H1 (cell line): Measurements from ENCODE around the gene CD4. TPM values are rescaled to one million over a fixed set of nuclear protein-coding genes. Genes with fewer than 3 reads are reported as not detected.

Experiments
- CTCF ChIA-PET: fragments of 300-600 bp; sonication (Branson Sonifier 250); formaldehyde crosslinking; loops from one replicate; lab custom pipeline; 2021; ENCODE audit not compliant: partially characterized antibody; lab: Charles Lee
- POLR2A ChIA-PET: fragments of 300-600 bp; sonication (Branson Sonifier 250); formaldehyde crosslinking; loops from one replicate; lab custom pipeline; 2021; ENCODE audit warnings: inconsistent platforms; ENCODE audit not compliant: partially characterized antibody; lab: Charles Lee
- DNase-seq, 2 experiments: peaks; one replicate each; pipeline versions ENCODE4 v3.0.0 to v3.0.0-alpha.2; 2010 to 2022; ENCODE audit warnings: low spot score in 2 of 2, low read depth in 1 of 2, mixed read lengths in 1 of 2
- FAIRE-seq: peaks from 2 replicates; lab custom pipeline; 2011; peaks lifted over from hg19 to GRCh38; lab: Jason Lieb, UNC
- H2AFZ ChIP-seq: 2 replicates; pipeline ENCODE4 v1.8.1; 2012; ENCODE audit warnings: low read length, inconsistent platforms
- H2AK5ac ChIP-seq: 2 replicates; pipeline ENCODE4 v1.6.1; 2013; ENCODE audit warnings: low read depth, low read length
- H2BK120ac ChIP-seq: replicated peaks from 2 replicates; pipeline ENCODE3; 2013; ENCODE audit warnings: low read depth, low read length, inconsistent platforms
- H2BK12ac ChIP-seq: 2 replicates; pipeline ENCODE4 v1.6.1; 2013; ENCODE audit warnings: low read depth, low read length
- H2BK15ac ChIP-seq: 2 replicates; pipeline ENCODE4 v1.6.1; 2013; ENCODE audit warnings: low read length
- H2BK20ac ChIP-seq: 2 replicates; pipeline ENCODE4 v1.6.1; 2013; ENCODE audit warnings: low read length
- H2BK5ac ChIP-seq: 2 replicates; pipeline ENCODE4 v1.6.1; 2013; ENCODE audit warnings: low read depth, low read length
- H3K14ac ChIP-seq: 2 replicates; pipeline ENCODE4 v1.6.1; 2013; ENCODE audit warnings: inconsistent platforms; ENCODE audit not compliant: insufficient read length
- H3K18ac ChIP-seq: 2 replicates; pipeline ENCODE4 v1.6.1; 2013; ENCODE audit warnings: low read length; ENCODE audit errors: extremely low read depth
- H3K23ac ChIP-seq: 2 replicates; pipeline ENCODE4 v1.6.1; 2013; ENCODE audit warnings: inconsistent platforms; ENCODE audit not compliant: insufficient read length
- H3K23me2 ChIP-seq: 2 replicates; pipeline ENCODE4 v1.6.1; 2013; ENCODE audit warnings: low read depth, low read length
- H3K27ac ChIP-seq: 2 replicates; pipeline ENCODE4 v1.6.1; 2011; ENCODE audit warnings: low read depth, low read length, inconsistent platforms
- H3K27me3 ChIP-seq, 4 experiments: replicated peaks in 1 of 4; 1 replicate in 1 of 4; 2 replicates in 3 of 4; pipeline versions ENCODE4 v1.6.1 to v1.8.1; 2011 to 2013; ENCODE audit warnings: low read length in 3 of 4, mild to moderate bottlenecking in 3 of 4, inconsistent platforms in 2 of 4, mixed read lengths in 2 of 4, moderate library complexity in 1 of 4; ENCODE audit not compliant: control insufficient read depth in 3 of 4, insufficient read depth in 3 of 4; ENCODE audit errors: extremely low read depth in 1 of 4
- H3K36me3 ChIP-seq, 4 experiments: 2 replicates each; pipeline versions ENCODE4 v1.6.1 to v1.8.1; 2011 to 2013; ENCODE audit warnings: mild to moderate bottlenecking in 4 of 4, low read length in 3 of 4, moderate library complexity in 2 of 4, control low read depth in 1 of 4, inconsistent platforms in 1 of 4; ENCODE audit not compliant: insufficient read depth in 4 of 4, control insufficient read depth in 2 of 4
- H3K4ac ChIP-seq: replicated peaks from 2 replicates; pipeline ENCODE3; 2013; ENCODE audit warnings: low read length, low read depth, mixed read lengths, inconsistent platforms; ENCODE audit not compliant: insufficient read length
- H3K4me1 ChIP-seq, 4 experiments: replicated peaks in 1 of 4; 1 replicate in 1 of 4; 2 replicates in 3 of 4; pipeline versions ENCODE4 v1.6.1 to v1.8.1; 2011 to 2013; ENCODE audit warnings: low read length in 3 of 4, inconsistent platforms in 2 of 4, mixed read lengths in 1 of 4; ENCODE audit not compliant: insufficient read depth in 4 of 4, control insufficient read depth in 3 of 4
- H3K4me2 ChIP-seq, 2 experiments: 2 replicates each; pipeline versions ENCODE4 v1.6.1 to v1.8.1; 2011 to 2013; ENCODE audit warnings: low read depth in 2 of 2, low read length in 2 of 2, control low read depth in 1 of 2, inconsistent platforms in 1 of 2, mild to moderate bottlenecking in 1 of 2; ENCODE audit not compliant: insufficient read depth in 1 of 2
- H3K4me3 ChIP-seq, 4 experiments: fragments of 200-600, 300-600 bp in 1 of 4; sonication (generic), shearing (Covaris generic), sonication (Bioruptor Twin) in 1 of 4; 2 replicates each; pipeline versions ENCODE4 v1.5.1 to v1.8.1; 2011 to 2016; ENCODE audit warnings: low read length in 4 of 4, low read depth in 3 of 4, control low read depth in 2 of 4, inconsistent platforms in 2 of 4, mild to moderate bottlenecking in 2 of 4, mixed read lengths in 1 of 4, moderate library complexity in 1 of 4; ENCODE audit not compliant: insufficient read depth in 2 of 4; ENCODE audit errors: extremely low read depth in 1 of 4
- H3K56ac ChIP-seq: replicated peaks from 2 replicates; pipeline ENCODE3; 2013; ENCODE audit warnings: low read depth, mild to moderate bottlenecking, mixed read lengths, low read length, inconsistent platforms; ENCODE audit not compliant: insufficient read length
- H3K79me1 ChIP-seq: 2 replicates; pipeline ENCODE4 v1.6.1; 2013; ENCODE audit warnings: low read depth, low read length, control low read depth
- H3K79me2 ChIP-seq, 2 experiments: 2 replicates each; pipeline versions ENCODE4 v1.6.1 to v1.8.1; 2012 to 2013; ENCODE audit warnings: low read length in 2 of 2, mild to moderate bottlenecking in 2 of 2, inconsistent platforms in 1 of 2; ENCODE audit not compliant: insufficient read depth in 2 of 2, control insufficient read depth in 1 of 2
- H3K9ac ChIP-seq, 4 experiments: replicated peaks in 1 of 4; 1 replicate in 1 of 4; 2 replicates in 3 of 4; pipeline versions ENCODE4 v1.6.1 to v1.8.1; 2011 to 2013; ENCODE audit warnings: low read depth in 3 of 4, low read length in 3 of 4, control low read depth in 2 of 4, mild to moderate bottlenecking in 2 of 4, moderate library complexity in 2 of 4, inconsistent platforms in 1 of 4; ENCODE audit errors: extremely low read depth in 1 of 4
- H3K9me3 ChIP-seq, 2 experiments: 2 replicates each; pipeline versions ENCODE4 v1.6.1 to v1.8.1; 2012 to 2013; ENCODE audit warnings: mild to moderate bottlenecking in 2 of 2, moderate library complexity in 2 of 2, control low read depth in 1 of 2, inconsistent platforms in 1 of 2, low read depth in 1 of 2, low read length in 1 of 2, mixed read lengths in 1 of 2; ENCODE audit not compliant: insufficient read depth in 2 of 2
- H4K20me1 ChIP-seq, 2 experiments: replicated peaks in 1 of 2; 2 replicates each; pipeline versions ENCODE3 to v1.8.1; 2011 to 2013; ENCODE audit warnings: inconsistent platforms in 2 of 2, low read length in 2 of 2, mild to moderate bottlenecking in 1 of 2; ENCODE audit not compliant: insufficient read depth in 2 of 2, control insufficient read depth in 1 of 2
- H4K5ac ChIP-seq: 2 replicates; pipeline ENCODE4 v1.6.1; 2013; ENCODE audit warnings: low read length, low read depth, mixed read lengths, inconsistent platforms; ENCODE audit not compliant: insufficient read length
- H4K8ac ChIP-seq: 2 replicates; pipeline ENCODE4 v1.8.0; 2013; ENCODE audit warnings: mild to moderate bottlenecking, moderate library complexity, low read length, inconsistent platforms; ENCODE audit not compliant: insufficient read depth; ENCODE audit errors: extremely low read depth
- H4K91ac ChIP-seq: replicated peaks from 2 replicates; pipeline ENCODE3; 2013; ENCODE audit warnings: low read length, mixed read lengths, inconsistent platforms; ENCODE audit not compliant: insufficient read length
- BCL11A ChIP-seq, 2 experiments: IDR thresholded peaks; one replicate each; pipeline ENCODE4 v1.6.1; 2011; ENCODE audit warnings: low read depth in 2 of 2, low read length in 2 of 2, mild to moderate bottlenecking in 2 of 2
- CHD1 ChIP-seq: IDR thresholded peaks from 2 replicates; pipeline ENCODE4 v1.6.1; 2012; ENCODE audit warnings: low read depth, low read length, improper control_type of control experiment
- CHD2 ChIP-seq: IDR thresholded peaks from 2 replicates; pipeline ENCODE4 v1.6.1; 2012; ENCODE audit warnings: low read length, improper control_type of control experiment
- CTCF ChIP-seq, 3 experiments: IDR thresholded peaks; 1 replicate in 2 of 3; 2 replicates in 1 of 3; pipeline versions ENCODE4 v1.5.1 to v1.6.1; 2011; ENCODE audit warnings: low read length in 3 of 3, mild to moderate bottlenecking in 3 of 3, inconsistent platforms in 2 of 3, low read depth in 1 of 3, moderate library complexity in 1 of 3; ENCODE audit not compliant: insufficient read depth in 1 of 3; ENCODE audit errors: control extremely low read depth in 1 of 3
- EGR1 ChIP-seq: IDR thresholded peaks from 2 replicates; pipeline ENCODE4 v1.6.1; 2011; ENCODE audit warnings: low read depth, low read length, borderline replicate concordance
- JUND ChIP-seq: IDR thresholded peaks from 2 replicates; pipeline ENCODE4 v1.6.1; 2011; ENCODE audit warnings: mild to moderate bottlenecking, improper control_type of control experiment, low read length
- NRF1 ChIP-seq: IDR thresholded peaks from 2 replicates; pipeline ENCODE4 v1.6.1; 2011; ENCODE audit warnings: mild to moderate bottlenecking, low read depth, low read length, improper control_type of control experiment
- POLR2AphosphoS5 ChIP-seq: IDR thresholded peaks from 2 replicates; pipeline ENCODE4 v1.6.1; 2011; ENCODE audit warnings: low read depth, low read length
- RNF2 ChIP-seq: fragments of 200-900, 300-1000 bp; sonication (generic); IDR thresholded peaks from 2 replicates; pipeline ENCODE4 v1.7.1; 2016; ENCODE audit warnings: borderline replicate concordance, low read depth, mild to moderate bottlenecking, antibody characterized with exemption, low read length; ENCODE audit not compliant: poor library complexity, severe bottlenecking; ENCODE audit errors: missing control alignments
- SIRT6 ChIP-seq: IDR thresholded peaks from one replicate; pipeline ENCODE4 v1.7.1; 2012; ENCODE audit warnings: low read length, inconsistent platforms
- SIX5 ChIP-seq: IDR thresholded peaks from 2 replicates; pipeline ENCODE4 v1.6.1; 2011; ENCODE audit warnings: mild to moderate bottlenecking, low read depth, low read length
- WGBS, 2 experiments: shearing (Covaris generic) in 1 of 2; methylation state at CpG; one replicate each; pipeline versions ENCODE4 v1.1.6 to v1.1.7; 2013 to 2015; ENCODE audit warnings: low lambda C conversion rate in 2 of 2, mixed read lengths in 2 of 2, inconsistent platforms in 1 of 2, low coverage in 1 of 2, missing lambda C conversion rate in 1 of 2; ENCODE audit not compliant: insufficient replicate concordance in 2 of 2, insufficient coverage in 1 of 2, insufficient read length in 1 of 2; ENCODE audit errors: extremely low coverage in 1 of 2, missing lambda C conversion rate in 1 of 2; 5-methylcytosine and 5-hydroxymethylcytosine counted together
- polyA plus RNA-seq, 7 experiments: library from polyadenylated mRNA; depleted of rRNA in 3 of 7; stranded (reverse) in 5 of 7; unstranded in 2 of 7; fragments of >200 nt in 5 of 7; fragments of 200-250 nt in 2 of 7; gene quantifications; 1 replicate in 5 of 7; 2 replicates in 1 of 7; 4 replicates in 1 of 7; pipeline versions ENCODE4 v1.2.1 to v1.2.3, GENCODE V29; 2011 to 2013; ENCODE audit warnings: missing spikeins in 2 of 7, mixed read lengths in 2 of 7
- total RNA-seq: library from RNA; stranded (reverse); fragmentation: NEBNext Ultra II Directional; extraction: Animal tissue kit (Norgen Biotek cat#: 25700); gene quantifications from 2 replicates; pipeline ENCODE4 v1.2.1, GENCODE V29; 2021

The CD4 gene
- total and polyA plus RNA-seq, 2 of the 8 experiments (the other 6 are each of a cell fraction or from before 2014, with no cell fraction given), result 3.4 to 5.1 TPM

- Histone ChIP-seq H3K23ac (no peak overlapping the region), H3K4ac (no peak overlapping the region), H3K27me3 (no peaks in the 10 kb centered on the region), H3K56ac (no peak overlapping the region), H3K36me3 (peaks cover 13 to 26% (median 22%) of the 10 kb centered on the region in 4 experiments; a peak in 7 of 8 replicates), H3K27ac (no peak overlapping the region), H3K9ac (no peak overlapping the region), H4K91ac (no peak overlapping the region), H2BK15ac (no peak overlapping the region), H3K4me3 (no peak overlapping the region; a peak in 1 of 8 replicates), H3K14ac (no peak overlapping the region), H4K8ac (no peak overlapping the region), H3K23me2 (peaks cover 10% of the 10 kb centered on the region), H2AK5ac (no peak overlapping the region; the same call in 1 of the 2 replicates), H3K79me2 (peaks cover 0 to 14% of the 10 kb centered on the region in 2 experiments; a peak in 2 of 4 replicates), H4K5ac (no peak overlapping the region), H4K20me1 (peaks cover 0 to 9% of the 10 kb centered on the region in 2 experiments), H3K18ac (no peak overlapping the region), H3K79me1 (peaks cover 7% of the 10 kb centered on the region; the same call in 1 of the 2 replicates), H2BK12ac (no peak overlapping the region), H2BK20ac (no peak overlapping the region; the same call in 1 of the 2 replicates), H3K9me3 (no peaks in the 10 kb centered on the region; a peak in 1 of 4 replicates), H2BK5ac (no peak overlapping the region), H3K4me2 (no peak overlapping the region; a peak in 1 of 4 replicates), H3K4me1 (peaks cover 3 to 6% (median 3%) of the 10 kb centered on the region in 4 experiments; a peak in 6 of 7 replicates), H2BK120ac (no peak overlapping the region), H2AFZ (no peak overlapping the region)
- WGBS, 2 experiments, result 97% methylated on average over 2 of the region's 2 CpGs; no CpG with 5 or more reads in 1 of the 2 experiments
- ChIA-PET POLR2A (interaction anchor here (1.0 to 7.0 kb wide), 15 partner anchors 8 to 220 kb away, joined by 3 to 151 read pairs (median 18); partner anchors contain the start of genes CDCA3, COPS7A, GAPDH and GNB3), CTCF (interaction anchor here (0.7 to 16.3 kb wide), 25 partner anchors 7 to 153 kb away, joined by 3 to 427 read pairs (median 8); partner anchors contain the start of genes CD4, CDCA3, COPS7A and GNB3)
- no peak for DNase-seq
- FAIRE-seq, result no peak
- no peak for TF ChIP-seq EGR1
- no peak for TF ChIP-seq RNF2
- no peak for TF ChIP-seq CHD1
- no peak for TF ChIP-seq JUND
- TF ChIP-seq CTCF (IDR thresholded peaks at IDR 0.05; ENCODE audit: control extremely low read depth in 1 of 3, insufficient read depth in 1 of 3, low read depth in 1 of 3, low read length in 3 of 3), result no peak
- no peak for TF ChIP-seq SIX5
- TF ChIP-seq SIRT6, result no peak
- no peak for TF ChIP-seq POLR2AphosphoS5
- no peak for TF ChIP-seq CHD2
- no peak for TF ChIP-seq NRF1
- no peak for TF ChIP-seq BCL11A (IDR thresholded peaks at IDR 0.05; ENCODE audit: low read depth in 2 of 2, low read length in 2 of 2)
These were observed 34.9 kb upstream of the CD4 start for GRCh38 chr12:6754411-6754810.
